ENCODE results near the gene KCTD4. TPM values are rescaled to one million over a fixed set of nuclear protein-coding genes. Genes with fewer than 3 reads are reported as not detected.

The KCTD4 gene
- total RNA-seq, 6 experiments from 2014 or later: 0.73 to 4.5 (median 1.1) TPM

DNA sequence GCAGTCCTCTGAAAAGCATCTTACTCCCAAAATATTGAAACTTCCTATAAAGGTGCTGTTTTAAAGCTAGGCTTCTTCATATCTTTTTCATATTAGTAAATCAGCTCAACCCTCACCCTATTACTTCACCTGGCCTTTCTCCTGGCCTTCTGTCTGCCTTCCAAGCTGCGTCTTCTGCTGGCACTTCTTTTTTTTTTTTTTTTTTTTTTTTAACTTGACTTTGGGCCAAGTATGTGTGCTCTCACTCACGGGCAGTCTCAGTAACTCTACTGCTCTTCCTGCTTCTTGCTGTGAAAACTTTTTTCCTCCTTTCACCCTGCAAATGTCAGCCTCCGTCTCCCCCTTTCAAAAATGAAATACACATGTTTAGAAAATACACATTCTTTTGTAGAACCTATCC is 41.2 kb upstream of the KCTD4 start:
- Mint-ChIP-seq H3K4me3 (peak overlapping the region; percentile 16), H3K4me1 (ENCODE audit: low read depth) (peaks cover 47% of the 10 kb centered on the region), H3K9me3 (no peaks in the 10 kb centered on the region), H3K27ac (peak overlapping the region; percentile 36), H3K27me3 (ENCODE audit: insufficient read depth) (no peaks in the 10 kb centered on the region; the same call in 1 of the 2 replicates), H3K36me3 (ENCODE audit: low read depth) (no peaks in the 10 kb centered on the region)
- no peak for DNase-seq
- TF ChIP-seq CTCF (IDR thresholded peaks at IDR 0.05): no peak

- DNase-seq: no peak
- no peaks in the 10 kb centered on the region; the same call in 1 of the 2 replicates for H3K27me3 Mint-ChIP-seq (ENCODE audit: insufficient read depth)
- H3K27ac Mint-ChIP-seq: 0 out of 2 replicates have a peak overlapping the region, but pooled peaks have one; percentile 36
These were observed 39.3 kb upstream of the KCTD4 start for GRCh38 chr13:45240143-45240542.

GRCh38 chr13:45238945-45239795 is 38.3 kb upstream of the KCTD4 start:
- H3K36me3 Mint-ChIP-seq (ENCODE audit: low read depth): no peaks in the 10 kb centered on the region
- peak overlapping the region; percentile 79 for H3K27ac Mint-ChIP-seq
- TF ChIP-seq CTCF (IDR thresholded peaks at IDR 0.05): no peak
- H3K9me3 Mint-ChIP-seq: no peaks in the 10 kb centered on the region
- no peaks in the 10 kb centered on the region; the same call in 1 of the 2 replicates for H3K27me3 Mint-ChIP-seq (ENCODE audit: insufficient read depth)
- H3K4me1 Mint-ChIP-seq (ENCODE audit: low read depth): peaks cover 66% of the 10 kb centered on the region
- peak; percentile 63 for DNase-seq
- H3K4me3 Mint-ChIP-seq: peak overlapping the region; percentile 35; the same call in 1 of the 2 replicates

More at GRCh38 chr13:45240143-45240542, 39.3 kb upstream of the KCTD4 start:
- H3K4me1 Mint-ChIP-seq (ENCODE audit: low read depth): peaks cover 64% of the 10 kb centered on the region
- TF ChIP-seq CTCF (IDR thresholded peaks at IDR 0.05): peak; percentile 33; the same call in 1 of the 2 replicates
- no peak overlapping the region for H3K4me3 Mint-ChIP-seq
- H3K36me3 Mint-ChIP-seq (ENCODE audit: low read depth): no peaks in the 10 kb centered on the region
- no peaks in the 10 kb centered on the region for H3K9me3 Mint-ChIP-seq

- Mint-ChIP-seq H3K9me3 (no peaks in the 10 kb centered on the region), H3K4me1 (ENCODE audit: low read depth) (peaks cover 31% of the 10 kb centered on the region), H3K36me3 (ENCODE audit: low read depth) (peaks cover 7% of the 10 kb centered on the region), H3K27ac (no peak overlapping the region), H3K4me3 (no peak overlapping the region), H3K27me3 (ENCODE audit: insufficient read depth) (peaks cover 3% of the 10 kb centered on the region; the same call in 1 of the 2 replicates)
- TF ChIP-seq CTCF (IDR thresholded peaks at IDR 0.05): no peak
- no peak for DNase-seq
These were observed 31.7 kb upstream of the KCTD4 start for GRCh38 chr13:45232591-45232990.

GRCh38 chr13:45231722-45232121 is 30.9 kb upstream of the KCTD4 start:
- Mint-ChIP-seq H3K27ac (peak overlapping the region; percentile 84), H3K27me3 (ENCODE audit: insufficient read depth) (peaks cover 3% of the 10 kb centered on the region; the same call in 1 of the 2 replicates), H3K4me3 (no peak overlapping the region), H3K9me3 (no peaks in the 10 kb centered on the region), H3K4me1 (ENCODE audit: low read depth) (peaks cover 29% of the 10 kb centered on the region), H3K36me3 (ENCODE audit: low read depth) (peaks cover 7% of the 10 kb centered on the region)
- peak; percentile 22 for DNase-seq
- no peak for TF ChIP-seq CTCF (IDR thresholded peaks at IDR 0.05)

All from HFFc6 (cell line).